Measurements from ENCODE around the gene PROM1.

GRCh38 chr4:16055873-16056272 lies 27.9 kb downstream of the PROM1 start:
- TF ChIP-seq EZH2 (IDR thresholded peaks at IDR 0.05; ENCODE audit: low read length, missing control alignments) = no peak
- TF ChIP-seq CTCF (conservative IDR thresholded peaks at IDR 0.05 in 1 of 2, IDR thresholded peaks at IDR 0.05 in 1 of 2; ENCODE audit: low read depth in 1 of 2, low read length in 2 of 2) = no peak

Data from fibroblast of lung (primary cell).